Measurements from ENCODE around the gene CLNK.

DNA sequence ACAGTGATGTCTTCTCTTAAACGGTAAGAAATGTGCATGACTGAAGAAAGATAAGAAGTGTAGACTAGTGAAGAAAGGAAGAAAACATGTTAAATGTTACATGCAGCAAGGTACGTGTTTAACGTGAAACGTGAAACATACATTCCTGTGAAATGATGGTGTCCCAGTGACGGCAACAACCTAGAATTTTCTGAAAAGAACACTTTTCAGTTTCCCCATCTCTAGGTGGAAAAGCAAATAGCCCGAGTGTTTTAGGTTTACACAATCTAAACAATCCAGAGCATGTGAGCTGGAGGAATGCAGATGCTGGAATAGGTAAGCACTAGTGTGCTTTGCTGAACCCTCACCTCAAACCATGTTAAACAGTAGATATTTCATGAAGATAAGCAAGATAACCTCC, 60.7 kb downstream of the CLNK start:
- TF ChIP-seq EZH2 (IDR thresholded peaks at IDR 0.05; ENCODE audit: borderline replicate concordance, low read length), result no peak
- TF ChIP-seq, protein P1, sequence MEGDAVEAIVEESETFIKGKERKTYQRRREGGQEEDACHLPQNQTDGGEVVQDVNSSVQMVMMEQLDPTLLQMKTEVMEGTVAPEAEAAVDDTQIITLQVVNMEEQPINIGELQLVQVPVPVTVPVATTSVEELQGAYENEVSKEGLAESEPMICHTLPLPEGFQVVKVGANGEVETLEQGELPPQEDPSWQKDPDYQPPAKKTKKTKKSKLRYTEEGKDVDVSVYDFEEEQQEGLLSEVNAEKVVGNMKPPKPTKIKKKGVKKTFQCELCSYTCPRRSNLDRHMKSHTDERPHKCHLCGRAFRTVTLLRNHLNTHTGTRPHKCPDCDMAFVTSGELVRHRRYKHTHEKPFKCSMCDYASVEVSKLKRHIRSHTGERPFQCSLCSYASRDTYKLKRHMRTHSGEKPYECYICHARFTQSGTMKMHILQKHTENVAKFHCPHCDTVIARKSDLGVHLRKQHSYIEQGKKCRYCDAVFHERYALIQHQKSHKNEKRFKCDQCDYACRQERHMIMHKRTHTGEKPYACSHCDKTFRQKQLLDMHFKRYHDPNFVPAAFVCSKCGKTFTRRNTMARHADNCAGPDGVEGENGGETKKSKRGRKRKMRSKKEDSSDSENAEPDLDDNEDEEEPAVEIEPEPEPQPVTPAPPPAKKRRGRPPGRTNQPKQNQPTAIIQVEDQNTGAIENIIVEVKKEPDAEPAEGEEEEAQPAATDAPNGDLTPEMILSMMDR (IDR thresholded peaks at IDR 0.05; ENCODE audit: low read length), result no peak

Measured in OCI-LY1 (cell line).